Uterus (tissue), 2 donors: Measurements from ENCODE around the gene NCSTN.

Experiments used
- CTCF ChIP-seq, 4 experiments: fragments of 200-600 bp in 2 of 4; fragments of 450-650 bp in 2 of 4; sonication (generic) in 2 of 4; IDR thresholded peaks; one replicate each; pipeline ENCODE4 v1.5.1; 2016 to 2019; ENCODE audit warnings: antibody characterized with exemption in 4 of 4, mild to moderate bottlenecking in 2 of 4, moderate library complexity in 1 of 4
- POLR2A ChIP-seq, 2 donors: fragments of 450-650 bp; IDR thresholded peaks; one replicate each; pipeline ENCODE4 v1.6.1; 2016; ENCODE audit warnings: antibody characterized with exemption in 2 of 2, mild to moderate bottlenecking in 1 of 2, moderate library complexity in 1 of 2

GRCh38 chr1:160330119-160330518 is 13.1 kb upstream of the NCSTN start:
- TF ChIP-seq CTCF (IDR thresholded peaks at IDR 0.05) (no peak), POLR2A (IDR thresholded peaks at IDR 0.05) (no peak)
